HuH-7 (cell line): ENCODE data around the gene GOLGA6L24.
"Not testable (repeated sequence)": the region's sequence is repeated elsewhere in the genome, so short reads cannot be mapped to it uniquely, and the experiment has no call there.

ENCODE experiments used
- DNase-seq: peaks from one replicate; pipeline ENCODE4 v3.0.0; 2011; ENCODE audit warnings: low spot score

GOLGA6L24 gene, protein sequence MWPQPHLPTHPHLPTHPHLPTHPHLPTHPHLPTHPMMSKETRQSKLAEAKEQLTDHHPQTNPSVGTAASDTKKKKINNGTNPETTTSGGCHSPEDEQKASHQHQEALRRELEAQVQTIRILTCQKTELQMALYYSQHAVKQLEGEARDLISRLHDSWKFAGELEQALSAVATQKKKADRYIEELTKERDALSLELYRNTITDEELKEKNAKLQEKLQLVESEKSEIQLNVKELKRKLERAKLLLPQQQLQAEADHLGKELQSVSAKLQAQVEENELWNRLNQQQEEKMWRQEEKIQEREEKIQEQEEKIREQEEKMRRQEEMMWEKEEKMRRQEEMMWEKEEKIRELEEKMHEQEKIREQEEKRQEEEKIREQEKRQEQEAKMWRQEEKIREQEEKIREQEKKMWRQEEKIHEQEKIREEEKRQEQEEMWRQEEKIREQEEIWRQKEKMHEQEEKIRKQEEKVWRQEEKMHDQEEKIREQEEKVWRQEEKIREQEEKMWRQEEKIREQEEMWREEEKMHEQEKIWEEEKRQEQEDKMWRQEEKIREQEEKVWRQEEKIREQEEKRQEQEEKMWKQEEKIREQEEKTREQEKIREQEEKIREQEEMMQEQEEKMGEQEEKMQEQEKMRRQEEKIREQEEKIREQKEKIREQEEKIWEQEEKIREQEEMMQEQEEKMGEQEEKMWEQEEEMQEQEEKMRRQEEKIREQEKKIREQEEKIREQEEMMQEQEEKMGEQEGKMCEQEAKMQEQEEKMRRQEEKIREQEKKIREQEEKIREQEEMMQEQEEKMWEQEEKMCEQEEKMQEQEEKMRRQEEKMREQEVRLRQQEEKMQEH

GRCh38 chr15:28357984-28358383, at the start of gene GOLGA6L24:
GOLGA6L24 (minus strand) TSS chr15:28358084; CDS start chr15:28358023, 61 bp downstream.
- not testable (repeated sequence) for DNase-seq

DNA sequence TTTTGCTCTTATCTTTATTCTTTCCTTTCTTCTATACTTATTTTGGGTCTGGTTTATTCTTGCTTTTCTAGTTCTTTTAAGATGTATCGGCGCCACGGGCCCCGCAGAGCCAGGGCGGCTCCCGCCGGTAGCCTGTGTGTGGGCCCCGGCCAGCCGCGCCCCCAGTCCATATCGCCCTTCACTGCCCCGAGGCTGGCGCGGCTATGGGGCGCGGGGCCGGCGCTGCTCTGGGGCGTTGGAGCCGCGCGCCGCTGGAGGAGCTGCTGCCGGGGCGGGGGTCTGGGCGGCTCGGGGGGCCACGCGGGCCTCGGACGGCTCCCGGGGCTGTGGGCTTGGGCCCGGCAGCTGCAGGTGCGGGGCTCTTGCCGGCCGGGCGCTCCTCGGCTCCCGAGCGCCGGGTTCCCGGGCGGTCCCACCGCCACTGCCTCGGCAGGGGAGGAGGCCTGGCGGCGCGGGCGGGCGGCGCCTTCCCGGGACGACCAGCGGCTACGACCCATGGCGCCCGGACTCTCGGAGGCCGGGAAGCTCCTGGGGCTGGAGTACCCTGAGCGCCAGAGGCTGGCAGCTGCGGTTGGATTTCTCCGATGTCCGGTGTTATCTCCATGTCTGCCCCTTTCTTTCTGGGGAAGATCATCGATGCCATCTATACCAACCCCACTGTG, 45.0 kb upstream of the GOLGA6L24 start:
- DNase-seq = not testable (repeated sequence)

DNA sequence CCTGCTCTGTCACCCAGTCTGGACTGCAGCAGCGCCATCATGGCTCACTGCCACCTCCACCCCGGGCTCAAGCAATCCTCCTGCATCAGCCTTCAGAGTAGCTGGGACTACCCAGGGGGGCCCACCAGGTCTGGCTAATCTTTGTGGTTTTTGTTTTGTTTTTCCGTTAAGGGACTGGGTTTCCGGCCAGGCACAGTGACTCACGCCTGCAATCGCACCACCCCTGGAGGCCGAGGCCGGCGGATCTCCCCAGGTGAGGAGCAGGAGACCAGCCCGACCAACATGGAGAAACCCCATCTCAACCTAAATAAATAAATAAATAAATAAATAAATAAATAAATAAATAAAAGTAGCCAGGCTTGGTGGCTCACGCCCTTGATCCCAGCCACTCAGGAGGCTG, 38.1 kb upstream of the GOLGA6L24 start:
- not testable (repeated sequence) for DNase-seq

- not testable (repeated sequence) for DNase-seq
Measured at GRCh38 chr15:28380053-28380452, 22.2 kb upstream of the GOLGA6L24 start.

GRCh38 chr15:28378364-28378763, 20.5 kb upstream of the GOLGA6L24 start, which contains the start of gene GOLGA8F:
GOLGA8F (plus strand) TSS chr15:28378664; CDS start chr15:28378762, 98 bp downstream.
- not testable (repeated sequence) for DNase-seq

GRCh38 chr15:28365502-28365901, 7.6 kb upstream of the GOLGA6L24 start:
- DNase-seq = not testable (repeated sequence)

- DNase-seq = not testable (repeated sequence)
Measured at GRCh38 chr15:28322129-28322588, 35.7 kb downstream of the GOLGA6L24 start, which contains the start of gene HERC2. HERC2 (minus strand) TSS chr15:28322179; CDS start chr15:28321433, 746 bp downstream.

GRCh38 chr15:28321358-28322078, 36.4 kb downstream of the GOLGA6L24 start:
- not testable (repeated sequence) for DNase-seq

DNA sequence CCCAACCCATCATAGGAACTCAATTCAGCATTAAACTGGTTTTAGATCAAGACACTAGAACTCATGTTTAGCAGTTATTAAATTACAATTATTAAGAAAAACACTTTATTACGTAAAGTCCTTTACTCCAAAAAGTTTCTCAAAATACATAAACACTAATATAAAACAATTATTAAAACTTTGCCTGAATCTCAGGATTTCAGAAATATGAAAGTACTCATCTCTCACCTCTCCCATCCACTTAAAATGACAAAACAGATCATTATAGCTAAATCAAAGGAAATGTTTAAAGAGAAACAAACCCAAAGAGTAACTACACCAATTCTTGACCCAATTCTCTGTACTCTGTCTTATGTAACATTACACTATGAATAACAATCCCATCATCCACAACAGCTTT, 38.2 kb downstream of the GOLGA6L24 start:
- DNase-seq = not testable (repeated sequence)

- DNase-seq = not testable (repeated sequence)
Measured at GRCh38 chr15:28318828-28319227, 39.1 kb downstream of the GOLGA6L24 start.

GRCh38 chr15:28318122-28318521, 39.8 kb downstream of the GOLGA6L24 start:
- DNase-seq = not testable (repeated sequence)

DNA sequence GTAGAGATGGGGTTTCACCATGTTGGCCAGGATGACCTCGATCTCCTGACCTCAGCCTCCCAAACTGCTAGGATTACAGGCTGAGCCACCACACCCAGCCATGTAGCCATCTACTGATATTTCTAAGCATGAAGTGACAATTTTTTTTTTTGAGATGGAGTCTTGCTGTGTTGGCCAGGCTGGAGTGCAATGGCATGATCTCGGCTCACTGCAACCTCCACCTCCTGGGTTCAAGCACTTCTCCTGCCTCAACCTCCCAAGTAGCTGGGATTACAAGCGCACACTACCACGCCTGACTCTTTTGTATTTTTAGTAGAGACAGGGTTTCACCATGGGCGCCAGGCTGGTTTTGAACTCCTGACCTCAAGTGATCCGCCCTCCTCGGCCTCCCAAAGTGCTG, 40.9 kb downstream of the GOLGA6L24 start:
- DNase-seq = not testable (repeated sequence)

GRCh38 chr15:28310454-28310853, 47.4 kb downstream of the GOLGA6L24 start:
- not testable (repeated sequence) for DNase-seq

DNA sequence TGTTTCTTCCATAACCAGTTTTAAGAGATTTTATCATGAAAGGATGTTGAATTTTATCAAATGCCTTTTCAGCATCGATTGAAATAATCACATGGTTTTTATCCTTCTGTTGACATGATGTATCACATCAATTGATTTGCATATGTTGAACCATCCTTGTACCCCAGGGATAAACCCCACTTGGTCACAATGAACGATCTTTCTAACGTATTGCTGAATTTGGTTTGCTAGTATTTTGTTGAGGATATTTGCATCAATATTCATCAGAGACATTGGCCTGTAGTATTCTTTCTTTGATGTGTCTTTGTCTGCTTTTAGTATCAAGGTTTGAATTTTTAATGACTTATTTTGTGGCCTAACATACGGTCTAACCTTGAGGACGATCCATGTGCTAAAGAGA, 49.2 kb downstream of the GOLGA6L24 start:
- not testable (repeated sequence) for DNase-seq
